ENCODE results near the gene HCK. TPM values are rescaled to one million over a fixed set of nuclear protein-coding genes. Genes with fewer than 3 reads are reported as not detected.

Gene HCK
- total RNA-seq, 1 experiment from 2014 or later = not detected

GRCh38 chr20:32075534-32075933 is 23.5 kb downstream of the HCK start:
- Histone ChIP-seq H2AFZ (no peak overlapping the region), H3K9me3 (ENCODE audit: insufficient read depth, low read depth) (no peaks in the 10 kb centered on the region), H3K27me3 (ENCODE audit: insufficient read depth, low read depth) (peaks cover 44% of the 10 kb centered on the region), H3K4me2 (no peak overlapping the region), H4K20me1 (ENCODE audit: insufficient read depth) (no peaks in the 10 kb centered on the region), H3K9me2 (ENCODE audit: insufficient read depth) (no peaks in the 10 kb centered on the region), H3K79me2 (ENCODE audit: low read depth) (no peaks in the 10 kb centered on the region), H3K4me3 (no peak overlapping the region), H3F3A (ENCODE audit: insufficient read depth, low read depth) (no peaks in the 10 kb centered on the region), H3K27ac (no peak overlapping the region), H3K4me1 (replicated peaks; ENCODE audit: insufficient read depth) (no peaks in the 10 kb centered on the region), H3K36me3 (ENCODE audit: low read depth) (no peaks in the 10 kb centered on the region)
- POLR2A ChIA-PET (ENCODE audit: unreplicated experiment) = no interaction called here
- no peak for DNase-seq
- no TSS peak for BruUV-seq (replicated peaks)
- CTCF ChIA-PET = interaction anchor here (0.7 kb wide), 1 partner anchor 15 kb away, joined by 5 read pairs; no protein-coding TSS in a partner anchor
- intact Hi-C loops (cut with micrococcal nuclease; ENCODE audit: unreplicated experiment) = no loop called here
- no peak for TF ChIP-seq EZH2 (IDR thresholded peaks at IDR 0.05; ENCODE audit: low read depth)
- TF ChIP-seq CTCF (conservative IDR thresholded peaks at IDR 0.05) = no peak

GRCh38 chr20:32077190-32077589 is 25.1 kb downstream of the HCK start:
- CTCF ChIA-PET = no interaction called here
- Histone ChIP-seq H3K9me2 (ENCODE audit: insufficient read depth) (no peaks in the 10 kb centered on the region), H3K79me2 (ENCODE audit: low read depth) (no peaks in the 10 kb centered on the region), H4K20me1 (ENCODE audit: insufficient read depth) (no peaks in the 10 kb centered on the region), H3K4me1 (replicated peaks; ENCODE audit: insufficient read depth) (no peaks in the 10 kb centered on the region), H3K4me2 (no peak overlapping the region), H3K27me3 (ENCODE audit: insufficient read depth, low read depth) (peaks cover 39% of the 10 kb centered on the region), H3K4me3 (no peak overlapping the region), H2AFZ (no peak overlapping the region), H3K36me3 (ENCODE audit: low read depth) (no peaks in the 10 kb centered on the region), H3F3A (ENCODE audit: insufficient read depth, low read depth) (no peaks in the 10 kb centered on the region), H3K9me3 (ENCODE audit: insufficient read depth, low read depth) (no peaks in the 10 kb centered on the region), H3K27ac (no peak overlapping the region)
- POLR2A ChIA-PET (ENCODE audit: unreplicated experiment) = no interaction called here
- TF ChIP-seq CTCF (conservative IDR thresholded peaks at IDR 0.05) (no peak), EZH2 (IDR thresholded peaks at IDR 0.05; ENCODE audit: low read depth) (no peak)
- intact Hi-C loops (cut with micrococcal nuclease; ENCODE audit: unreplicated experiment) = no loop called here
- BruUV-seq (replicated peaks) = no TSS peak
- DNase-seq = no peak

GRCh38 chr20:32078322-32078721 is 26.3 kb downstream of the HCK start:
- Histone ChIP-seq H3K27ac (no peak overlapping the region), H3K4me1 (replicated peaks; ENCODE audit: insufficient read depth) (no peaks in the 10 kb centered on the region), H3K9me2 (ENCODE audit: insufficient read depth) (no peaks in the 10 kb centered on the region), H3K4me3 (no peak overlapping the region), H3K9me3 (ENCODE audit: insufficient read depth, low read depth) (no peaks in the 10 kb centered on the region), H3K36me3 (ENCODE audit: low read depth) (no peaks in the 10 kb centered on the region), H2AFZ (no peak overlapping the region), H4K20me1 (ENCODE audit: insufficient read depth) (no peaks in the 10 kb centered on the region), H3K79me2 (ENCODE audit: low read depth) (no peaks in the 10 kb centered on the region), H3F3A (ENCODE audit: insufficient read depth, low read depth) (no peaks in the 10 kb centered on the region), H3K4me2 (no peak overlapping the region), H3K27me3 (ENCODE audit: insufficient read depth, low read depth) (peaks cover 49% of the 10 kb centered on the region)
- ChIA-PET POLR2A (ENCODE audit: unreplicated experiment) (no interaction called here), CTCF (no interaction called here)
- intact Hi-C loops (cut with micrococcal nuclease; ENCODE audit: unreplicated experiment) = no loop called here
- no peak for DNase-seq
- TF ChIP-seq EZH2 (IDR thresholded peaks at IDR 0.05; ENCODE audit: low read depth) (no peak), CTCF (conservative IDR thresholded peaks at IDR 0.05) (no peak)
- BruUV-seq (replicated peaks) = no TSS peak
